Activated T-cell treated with anti-CD3 and anti-CD28 coated beads for 48 hours (primary cell): ENCODE measurements around the gene PDIA5.

Experiments used
- DNase-seq: peaks from one replicate; pipeline ENCODE4 v3.0.0-alpha.2; 2020; ENCODE audit warnings: low read depth

The PDIA5 gene

DNA sequence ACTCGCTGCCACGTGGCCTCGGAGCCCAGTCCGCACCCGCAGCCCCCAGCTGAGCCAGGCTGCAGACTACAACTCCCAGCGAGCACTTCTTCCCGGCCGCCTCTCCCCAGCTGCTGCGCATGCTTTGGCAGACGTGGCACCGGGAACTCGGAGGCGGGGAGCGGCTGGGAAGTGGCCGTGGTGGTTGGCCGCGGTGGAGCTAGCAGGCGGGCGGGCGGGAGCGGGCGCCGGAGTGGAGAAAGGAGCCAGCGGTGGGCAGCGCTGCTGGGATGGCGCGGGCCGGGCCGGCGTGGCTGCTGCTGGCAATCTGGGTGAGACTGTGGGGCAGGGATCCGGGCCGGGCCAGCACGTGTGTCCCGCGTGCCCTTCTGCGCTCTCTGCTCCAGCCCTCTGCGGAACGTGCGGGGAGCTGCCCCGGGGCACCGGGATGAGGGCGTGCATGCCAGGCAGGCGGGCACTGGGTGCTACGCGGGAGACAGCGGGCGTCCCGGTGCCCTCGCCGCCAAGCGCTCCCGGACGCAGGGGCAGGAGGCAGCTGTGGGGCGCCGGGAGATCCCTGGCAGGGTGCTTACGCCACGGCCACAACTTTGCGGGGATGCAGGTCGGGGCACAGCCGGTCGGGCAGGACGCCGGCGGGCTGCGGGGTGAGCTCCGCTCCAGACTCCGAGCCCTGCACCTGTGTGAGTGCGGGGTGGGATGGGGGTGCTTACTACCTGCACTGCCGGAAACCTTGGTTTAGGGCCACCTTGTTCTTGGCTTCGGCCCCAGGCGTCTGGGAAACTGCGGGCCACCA lies at the start of gene PDIA5:
Gene PDIA5, plus strand, starts transcription at position 130 of the 793 bp plus-strand sequence. Its CDS starts 140 bp downstream, at position 270.
- peak; percentile 80 for DNase-seq

DNA sequence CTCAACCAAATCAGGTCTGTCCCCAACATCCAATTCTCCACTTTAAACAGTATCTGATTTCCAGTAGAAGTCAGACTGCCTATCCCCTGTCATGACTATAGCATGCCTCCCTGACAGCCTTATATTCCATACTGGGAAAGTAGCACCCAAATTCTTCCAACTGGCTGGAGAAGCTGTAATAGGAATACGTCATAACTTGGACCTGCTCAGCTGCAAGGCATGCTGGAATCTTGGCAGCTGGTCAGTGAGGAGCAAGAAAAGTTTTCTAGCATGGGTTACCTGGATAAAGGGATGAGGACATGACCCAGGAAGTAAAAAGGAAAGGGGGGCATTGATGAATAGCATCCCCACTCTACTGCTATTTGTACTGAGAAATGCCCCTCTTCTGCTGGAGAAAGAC lies 48.1 kb upstream of the PDIA5 start:
- no peak for DNase-seq

DNA sequence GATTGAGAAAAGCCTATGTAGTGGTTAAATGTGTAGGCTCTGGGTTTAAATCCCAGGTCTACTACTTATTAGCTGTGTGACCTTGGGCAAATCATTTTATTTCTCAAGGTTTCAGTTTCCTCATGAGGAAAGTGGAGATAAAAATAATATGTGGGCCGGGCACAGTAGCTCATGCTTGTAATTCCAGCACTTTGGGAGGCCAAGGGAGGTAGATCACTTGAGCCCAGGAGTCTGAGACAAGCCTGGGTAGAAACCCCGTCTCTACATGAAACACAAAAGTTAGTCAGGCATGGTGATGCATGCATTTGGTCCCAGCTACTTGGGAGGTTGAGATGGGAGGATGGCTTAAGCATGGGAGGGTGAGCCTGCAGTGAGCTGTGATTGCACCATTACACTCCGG lies 47.7 kb upstream of the PDIA5 start:
- DNase-seq: no peak

DNA sequence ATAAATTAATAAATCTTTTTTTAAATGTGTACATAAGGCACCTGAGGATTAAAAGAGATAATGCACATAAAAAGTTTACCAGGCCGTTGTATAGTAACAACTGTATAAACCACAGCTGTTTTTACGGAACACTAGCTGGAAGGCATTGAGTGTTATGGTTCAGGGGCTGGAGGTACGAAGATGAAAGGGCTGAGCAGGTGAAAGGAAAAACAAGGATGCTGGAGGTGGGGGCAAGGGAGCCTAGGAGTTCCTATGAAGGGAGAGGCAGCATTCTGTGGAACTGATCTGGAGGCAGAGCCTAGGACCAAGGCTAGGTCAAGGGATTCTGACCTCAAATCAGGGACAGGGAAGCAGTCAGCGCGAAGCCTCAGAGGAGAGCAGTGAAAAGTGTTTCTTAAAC lies 47.2 kb upstream of the PDIA5 start:
- DNase-seq: no peak

DNA sequence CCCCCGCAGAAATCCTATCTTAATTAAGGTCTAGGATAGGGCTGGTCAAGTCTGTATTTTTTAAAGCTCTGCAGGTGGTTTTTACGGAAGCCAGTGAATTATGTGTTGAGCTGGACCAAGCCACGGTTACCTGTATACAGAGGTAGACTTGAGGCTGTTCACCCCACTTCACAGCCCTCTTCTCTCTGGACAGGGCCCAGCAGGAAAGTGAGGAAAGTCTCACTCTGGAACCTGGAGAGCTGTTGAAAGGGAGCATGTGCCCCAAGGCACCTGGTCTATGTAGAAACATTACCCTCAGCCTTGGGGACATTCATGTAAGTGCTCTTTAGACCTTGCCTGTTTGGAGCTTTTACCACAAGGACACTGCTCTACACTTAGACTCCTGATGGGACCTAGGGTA lies 46.1 kb upstream of the PDIA5 start:
- DNase-seq: no peak

DNA sequence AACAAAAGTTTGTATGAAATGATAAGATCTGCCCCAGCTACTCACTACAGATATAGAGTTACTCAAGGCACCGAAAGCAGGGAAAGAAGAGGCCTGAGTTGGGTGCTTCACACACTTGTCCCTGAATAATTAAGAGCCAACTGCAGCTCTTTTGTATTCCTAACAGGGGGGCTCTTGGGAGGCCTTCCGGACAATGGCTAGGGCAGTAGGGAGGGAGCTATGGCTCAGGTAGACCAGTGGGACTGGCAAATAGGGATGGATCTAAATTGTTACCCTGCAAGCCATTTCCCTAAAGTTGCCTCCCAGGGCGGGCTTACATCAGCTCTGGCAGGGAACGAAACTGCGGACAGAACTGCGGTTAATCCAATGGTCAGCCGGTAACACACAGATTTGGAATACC lies 45.4 kb upstream of the PDIA5 start:
- no peak for DNase-seq

DNA sequence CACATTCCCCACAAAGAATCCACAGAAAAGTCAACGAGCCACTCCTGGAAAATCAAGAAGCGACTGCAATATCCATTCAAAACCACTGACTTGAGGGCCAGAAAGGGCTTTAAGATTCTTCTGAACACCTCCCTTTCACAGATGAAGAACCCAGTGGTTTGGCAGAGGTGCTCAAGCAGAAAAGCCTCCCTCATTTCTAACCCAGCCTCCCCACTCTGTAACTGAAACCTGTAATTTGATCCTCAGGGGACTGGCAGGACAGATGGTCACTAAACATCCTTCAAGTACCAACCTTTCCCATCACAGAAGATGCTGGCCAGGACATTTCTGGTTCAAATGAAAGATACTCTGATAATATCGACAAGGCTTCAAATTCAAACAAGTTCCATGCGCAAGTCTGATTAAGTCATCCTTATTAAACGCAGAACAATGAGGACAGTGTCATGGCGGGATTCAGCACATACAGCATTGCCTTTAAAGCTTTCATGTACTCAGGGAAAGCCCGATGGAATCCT lies 44.8 kb upstream of the PDIA5 start:
- no peak for DNase-seq

DNA sequence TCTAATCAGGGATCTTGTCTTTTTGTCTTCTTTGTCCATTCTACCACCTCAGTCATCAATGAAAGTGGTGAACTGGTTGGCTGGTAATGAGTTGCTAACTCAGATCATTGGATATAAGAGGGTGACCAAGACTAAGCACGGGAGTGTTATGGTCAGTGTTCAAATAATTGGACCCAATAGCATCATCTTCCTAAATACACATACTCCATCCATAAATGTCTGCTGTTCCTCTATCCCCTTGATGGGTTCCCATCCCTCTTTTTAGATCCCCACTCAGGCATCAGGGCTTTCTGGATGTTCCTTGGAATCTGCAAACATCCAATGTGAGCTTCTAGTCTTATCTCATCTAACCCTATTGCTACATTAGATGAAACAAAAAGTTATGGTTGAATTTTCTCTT lies 42.8 kb upstream of the PDIA5 start:
- DNase-seq: no peak

DNA sequence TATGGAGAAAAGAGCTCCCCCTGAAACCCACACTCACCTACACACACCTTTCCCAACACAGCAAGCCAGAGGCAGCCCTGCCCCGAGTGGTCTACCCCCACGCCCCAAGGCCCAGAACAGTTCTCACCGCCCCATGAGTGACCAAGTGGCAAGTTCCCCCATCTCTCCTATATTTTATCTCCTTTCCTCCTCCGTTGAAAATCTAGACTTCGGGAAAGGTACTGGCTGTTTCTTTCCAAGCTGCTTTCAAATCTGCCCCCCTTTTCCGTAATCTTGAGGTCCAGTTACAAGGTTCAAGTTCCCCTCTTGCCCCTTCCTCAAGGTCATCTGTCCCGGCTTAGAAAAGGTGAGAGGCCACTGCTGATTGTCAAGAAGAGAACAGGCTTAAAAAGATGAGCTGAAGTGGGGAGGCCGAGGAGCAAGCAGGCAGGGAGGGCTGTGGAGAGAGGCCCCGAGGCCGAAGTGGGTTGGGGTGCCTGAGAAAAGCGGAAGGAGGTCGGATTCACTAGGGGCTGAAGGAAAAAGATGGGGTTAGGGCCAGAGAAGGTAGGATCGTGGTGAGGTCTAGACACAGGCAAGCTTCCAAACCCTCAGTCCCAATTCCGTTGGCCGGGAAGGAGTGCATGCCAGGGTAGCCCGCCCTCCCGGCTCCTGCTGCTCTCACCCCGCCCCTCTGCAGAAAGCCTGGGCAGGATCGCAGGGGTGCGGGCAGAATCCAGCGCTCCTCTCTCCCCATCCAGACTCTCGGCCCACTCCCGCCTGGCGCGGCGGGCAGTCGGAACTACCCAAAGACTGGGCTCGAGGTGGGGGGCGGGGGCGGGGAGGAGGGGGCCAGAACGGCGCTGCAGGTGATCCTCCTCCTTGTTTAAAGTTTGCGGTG lies 40.9 kb upstream of the PDIA5 start:
- no peak for DNase-seq

DNA sequence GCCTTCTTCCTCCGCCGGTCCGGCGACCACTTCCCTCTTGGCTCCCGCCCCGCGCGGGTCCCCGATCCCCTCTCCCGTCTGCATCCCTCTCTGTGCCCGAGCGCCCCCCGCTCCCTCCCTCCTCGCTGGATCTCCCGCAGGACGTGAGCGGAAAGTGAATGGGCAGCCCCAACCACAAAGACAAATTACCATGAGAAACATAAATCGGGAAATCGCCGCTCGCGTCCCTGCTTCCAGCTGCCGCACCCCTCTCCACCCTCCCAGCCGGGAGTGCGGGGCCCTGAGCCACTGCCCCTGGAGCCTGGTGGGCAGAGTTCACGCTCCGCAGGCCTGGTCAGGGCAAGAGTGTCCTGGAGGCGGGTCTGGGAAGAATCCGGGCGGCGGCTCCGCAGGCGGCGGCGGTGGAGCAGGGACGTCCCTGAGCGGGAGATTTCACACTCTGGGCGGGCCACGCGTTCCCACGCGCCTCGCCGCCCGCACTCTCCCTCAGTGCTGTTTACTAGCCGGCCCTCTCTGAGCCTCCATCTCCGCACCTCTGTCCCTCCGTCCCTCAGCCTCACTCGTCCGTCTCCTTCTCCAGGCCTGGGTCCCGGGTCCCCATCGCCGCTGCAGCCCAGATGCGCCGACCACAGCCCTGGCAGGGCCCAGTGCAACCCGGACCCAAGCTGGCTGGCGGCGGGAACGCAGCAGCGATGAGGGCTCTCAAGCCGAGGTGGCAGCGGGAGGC lies 40.1 kb upstream of the PDIA5 start:
- peak; percentile 8 for DNase-seq

DNA sequence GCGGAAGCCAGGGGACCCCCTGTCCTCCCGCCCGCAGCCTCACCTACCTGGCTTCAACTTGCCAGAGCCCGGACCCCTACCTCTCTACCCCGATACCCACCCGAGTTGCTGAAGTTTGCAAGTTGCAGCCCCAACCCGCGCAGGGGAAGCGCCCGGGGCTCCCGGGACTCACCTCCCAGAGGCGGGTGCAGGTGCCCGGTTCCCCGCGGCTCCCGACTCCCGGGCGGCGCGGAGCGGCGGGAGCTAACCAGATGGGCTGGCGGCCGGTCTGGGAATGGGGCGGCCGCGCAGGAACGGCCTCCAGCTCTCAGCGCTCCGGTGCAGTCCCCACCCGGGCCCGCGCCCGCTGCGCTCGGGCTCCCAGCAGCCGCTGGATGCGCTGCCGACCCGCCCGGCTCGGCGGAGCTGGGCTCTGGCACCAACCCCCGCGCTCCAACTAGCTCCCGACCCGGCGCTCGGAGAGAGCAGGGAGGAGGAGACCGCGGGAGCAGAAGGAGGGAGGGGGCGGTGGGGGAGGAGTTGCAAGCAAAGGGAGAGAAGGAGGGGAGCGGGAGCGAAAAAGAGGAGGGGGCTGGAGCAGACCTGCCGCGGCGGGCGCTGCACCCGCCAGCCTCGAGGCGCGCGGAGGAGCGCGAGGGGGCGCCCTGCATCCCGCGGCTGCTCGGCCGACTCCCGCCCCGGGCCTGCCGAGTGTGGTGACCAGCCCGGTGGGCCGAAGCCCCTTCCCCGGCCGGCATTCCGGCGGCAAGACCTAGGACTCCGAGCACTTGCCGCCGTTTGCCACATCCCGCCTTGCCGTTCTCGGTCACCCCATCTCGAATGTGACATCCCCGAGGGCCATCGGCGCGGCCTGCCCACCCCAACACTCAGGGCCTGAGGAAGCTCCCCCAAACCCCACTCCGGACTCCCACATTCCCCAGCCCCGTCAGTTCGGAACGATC lies 39.3 kb upstream of the PDIA5 start, which contains the start of gene SEMA5B:
Gene SEMA5B, minus strand, starts transcription at position 472 of the 941 bp plus-strand sequence. CDS start 66,500 bp downstream, outside the sequence.
- peak; percentile 15 for DNase-seq

DNA sequence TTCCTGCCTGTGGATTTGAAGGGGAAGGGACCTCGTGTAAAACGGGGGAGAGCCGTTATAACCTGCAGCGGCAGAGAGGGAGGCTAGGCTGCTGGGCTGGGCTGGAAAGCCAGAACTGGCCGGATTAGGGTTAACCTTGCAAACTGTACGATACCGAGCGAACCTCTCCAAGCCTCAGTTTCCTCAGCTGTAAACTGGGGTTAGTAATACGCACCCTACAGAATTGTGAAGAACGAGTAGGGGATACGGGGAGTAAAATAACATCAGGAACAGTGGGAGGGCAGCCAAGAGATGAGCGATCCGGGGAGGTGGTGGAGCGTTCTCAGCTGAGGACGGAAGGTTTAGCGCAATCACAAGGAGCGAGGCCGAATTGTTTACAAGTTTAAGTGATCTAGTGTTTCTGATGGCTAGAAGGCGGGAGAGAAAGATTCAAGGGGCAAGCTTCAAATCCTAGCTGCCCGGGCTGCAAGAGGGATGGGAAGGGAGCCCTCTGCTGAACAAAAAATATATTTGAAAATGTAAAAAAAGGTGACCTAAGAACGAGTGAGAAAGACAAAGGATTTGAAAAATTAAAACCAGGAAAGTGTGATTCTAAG lies 38.5 kb upstream of the PDIA5 start:
- no peak for DNase-seq

DNA sequence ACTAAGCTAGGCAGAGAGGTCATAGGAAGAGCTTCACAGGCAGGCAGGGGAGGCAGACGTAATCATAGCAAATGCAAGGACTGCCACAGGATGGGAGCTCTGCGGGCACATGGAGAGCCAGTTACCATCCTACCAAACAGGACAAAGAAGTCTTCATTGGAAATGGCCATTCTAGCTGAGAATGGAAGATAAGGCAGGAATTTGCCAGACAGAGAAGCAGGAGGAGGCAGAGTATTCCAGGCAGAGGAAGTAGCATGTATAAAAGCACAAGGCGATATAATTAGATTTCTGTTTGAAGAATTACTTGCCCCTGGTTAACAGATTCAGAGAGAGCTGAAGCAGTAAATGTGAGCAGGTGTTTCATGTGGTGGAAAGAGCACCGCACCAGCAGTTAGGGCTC lies 35.8 kb upstream of the PDIA5 start:
- no peak for DNase-seq

DNA sequence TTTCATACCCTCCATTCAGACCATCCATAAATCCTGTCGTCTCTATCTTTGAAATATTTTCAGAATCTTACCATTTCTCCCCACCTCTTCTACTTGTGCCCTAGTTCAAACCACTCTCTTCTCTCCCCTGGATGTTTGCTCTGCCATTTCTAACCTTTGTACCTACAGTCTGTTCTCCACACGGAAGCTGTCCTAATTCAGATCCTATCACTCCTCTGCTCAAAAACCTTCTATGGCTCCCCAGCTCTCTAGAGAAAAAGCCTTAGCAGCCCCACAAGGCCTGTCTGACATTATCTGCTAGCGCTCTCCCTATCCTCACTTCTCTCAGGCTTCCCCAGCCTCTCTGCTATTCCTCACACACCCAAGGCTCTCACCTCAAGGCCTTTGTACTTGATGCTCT lies 34.8 kb upstream of the PDIA5 start:
- DNase-seq: no peak

DNA sequence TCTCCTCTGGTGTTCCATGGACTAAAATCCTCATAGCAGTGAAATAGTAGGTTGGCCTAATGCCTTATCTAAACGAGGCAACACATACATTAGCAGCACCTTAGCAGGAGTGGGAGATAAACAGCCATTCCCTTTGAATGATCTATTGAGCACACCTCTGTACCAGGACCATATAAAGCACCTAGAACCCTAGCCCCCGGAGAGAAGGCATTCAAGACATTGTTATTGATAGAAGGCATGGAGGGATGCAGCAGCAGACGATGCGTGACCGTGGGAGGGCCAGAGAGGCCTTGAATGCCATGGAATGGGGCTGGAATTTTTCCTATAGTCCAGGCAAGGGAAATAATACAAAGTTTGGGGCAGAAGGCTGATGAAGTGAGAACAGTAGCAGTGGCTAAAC lies 32.7 kb upstream of the PDIA5 start:
- no peak for DNase-seq

DNA sequence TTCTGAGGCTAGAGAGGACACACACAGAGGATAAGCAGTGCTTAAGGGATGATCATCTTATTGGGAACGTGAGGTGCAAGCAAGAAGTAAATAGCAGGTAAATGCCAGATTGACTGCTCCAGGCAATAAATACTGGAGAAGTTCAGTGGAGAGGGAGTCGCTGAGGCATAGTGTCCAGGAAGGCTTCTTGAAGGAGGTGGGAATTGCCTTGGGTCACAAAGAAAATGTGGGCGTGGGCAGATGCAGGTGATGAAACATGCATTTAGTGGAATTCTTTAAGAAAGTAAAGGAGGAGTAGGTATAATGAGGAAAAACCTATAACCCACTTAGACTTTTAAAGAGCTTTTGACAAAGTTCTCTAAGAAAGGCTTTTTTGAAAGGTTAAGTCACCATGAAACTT lies 31.8 kb upstream of the PDIA5 start:
- DNase-seq: no peak

DNA sequence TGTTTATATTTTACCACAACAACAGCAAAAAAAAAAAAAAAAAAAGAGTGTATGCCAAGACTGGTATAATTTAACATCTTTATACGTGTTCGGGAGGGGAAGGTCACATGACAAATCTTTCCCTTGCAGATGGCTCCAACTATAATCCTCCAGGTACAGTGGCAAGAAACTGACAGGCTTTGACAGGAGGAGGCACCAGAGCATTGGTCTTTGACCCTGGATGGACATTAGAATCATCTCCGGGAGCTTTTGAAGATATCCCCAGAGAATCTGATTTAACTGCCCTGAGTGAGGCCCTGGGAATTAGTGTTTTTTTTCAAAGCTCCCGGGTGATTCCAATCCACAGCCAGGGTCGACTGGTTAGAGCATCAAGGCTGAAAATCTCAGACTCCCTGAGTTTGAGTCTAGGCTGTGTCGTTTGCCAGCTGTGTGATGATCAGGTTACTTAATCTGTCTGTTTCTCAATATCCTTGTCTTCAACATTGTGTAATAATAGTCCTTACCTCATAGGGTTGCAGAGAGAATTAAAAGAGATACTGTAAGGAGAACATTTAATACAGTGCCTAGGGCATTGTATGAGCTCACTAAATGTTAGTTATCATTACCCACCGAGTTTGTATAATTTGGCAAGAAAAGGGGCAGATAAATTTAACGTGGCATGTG lies 30.3 kb upstream of the PDIA5 start:
- DNase-seq: no peak

DNA sequence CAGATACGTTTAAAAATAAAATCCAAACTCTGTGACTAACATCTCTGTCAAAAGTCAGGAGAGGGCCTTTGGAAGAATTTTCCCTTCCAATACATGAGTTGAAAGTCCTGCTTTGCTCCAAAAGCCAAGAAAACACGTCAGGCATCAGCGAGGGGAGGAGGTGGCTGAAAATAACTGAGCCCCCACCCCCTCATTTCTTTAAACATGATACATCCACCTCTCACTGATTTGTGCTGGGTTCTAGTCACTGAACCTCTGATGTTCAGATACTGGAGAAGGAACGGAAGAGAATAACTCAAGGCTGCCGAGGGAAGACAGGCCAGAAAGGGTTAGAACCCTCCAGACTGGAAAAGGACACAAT lies 29.8 kb upstream of the PDIA5 start:
- DNase-seq: no peak

DNA sequence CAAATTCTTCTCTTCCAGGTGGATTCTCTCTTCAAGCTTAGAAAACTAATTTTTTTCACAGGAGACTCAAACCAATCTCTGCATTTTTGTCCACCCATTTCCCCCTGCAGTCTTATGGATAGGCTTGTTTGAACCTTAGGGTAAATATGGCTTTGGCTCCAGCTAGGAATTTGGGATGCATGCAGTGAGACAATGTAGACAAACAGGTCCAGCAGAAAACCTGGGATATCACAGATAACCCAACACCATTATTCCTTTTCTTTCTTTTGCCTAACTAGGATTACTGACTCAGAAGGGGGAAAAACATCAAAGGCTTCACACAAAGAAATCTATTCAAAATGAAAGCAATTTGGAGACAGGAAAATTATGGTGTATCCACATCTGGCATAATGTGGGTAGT lies 28.1 kb upstream of the PDIA5 start:
- no peak for DNase-seq

DNA sequence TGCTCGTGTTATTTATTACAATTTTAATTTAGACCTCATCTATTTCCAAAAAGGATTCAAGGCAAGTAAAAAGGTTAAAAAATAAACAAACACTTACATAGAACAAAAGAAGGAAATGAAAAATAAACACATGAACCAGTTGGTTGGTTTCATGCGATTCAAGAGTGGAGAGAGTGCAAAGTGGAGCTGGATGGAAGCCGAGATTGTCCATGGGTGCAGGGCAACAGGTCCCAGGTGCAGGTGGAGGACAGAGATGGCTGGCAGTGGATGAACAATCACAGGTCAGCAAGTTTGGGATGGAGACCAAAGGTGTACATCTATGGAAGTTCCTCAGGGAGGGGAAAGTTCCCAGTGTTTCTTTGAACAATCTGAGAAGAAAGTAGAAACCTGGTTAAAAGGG lies 27.6 kb upstream of the PDIA5 start:
- DNase-seq: no peak
